CD14-positive monocyte (primary cell): ENCODE data around the gene AFF3. TPM values are rescaled to one million over a fixed set of nuclear protein-coding genes. Genes with fewer than 3 reads are reported as not detected.

Experiments used
- DNase-seq, 3 donors: peaks; one replicate each; pipeline ENCODE4 v3.0.0-alpha.2; 2011 to 2022
- H2AFZ ChIP-seq: 2 replicates; pipeline ENCODE4 v1.6.0; 2012; ENCODE audit warnings: mild to moderate bottlenecking, low read depth, low read length, inconsistent platforms; ENCODE audit not compliant: insufficient read depth, poor library complexity, severe bottlenecking
- H3K27ac ChIP-seq, 2 donors: 1 replicate in 1 of 2; 2 replicates in 1 of 2; pipeline ENCODE4 v1.5.1; 2012 to 2013; ENCODE audit warnings: low read length in 2 of 2, control low read depth in 1 of 2, inconsistent platforms in 1 of 2, low read depth in 1 of 2, mild to moderate bottlenecking in 1 of 2
- H3K27me3 ChIP-seq, 2 donors: one replicate each; pipeline versions ENCODE4 v1.6.0 to v1.6.1; 2011 to 2013; ENCODE audit warnings: low read length in 2 of 2; ENCODE audit not compliant: control insufficient read depth in 2 of 2, insufficient read depth in 2 of 2
- H3K36me3 ChIP-seq, 2 donors: replicated peaks in 1 of 2; 1 replicate in 1 of 2; 2 replicates in 1 of 2; pipeline versions ENCODE4 v1.5.1 to v1.6.1; 2012 to 2013; ENCODE audit warnings: low read length in 2 of 2, control low read depth in 1 of 2, inconsistent platforms in 1 of 2, mild to moderate bottlenecking in 1 of 2; ENCODE audit not compliant: insufficient read depth in 2 of 2, control insufficient read depth in 1 of 2
- H3K4me1 ChIP-seq, 2 donors: 1 replicate in 1 of 2; 2 replicates in 1 of 2; pipeline versions ENCODE4 v1.5.1 to v1.6.1; 2012 to 2013; ENCODE audit warnings: low read length in 2 of 2, control low read depth in 1 of 2, inconsistent platforms in 1 of 2, mild to moderate bottlenecking in 1 of 2, moderate library complexity in 1 of 2; ENCODE audit not compliant: insufficient read depth in 2 of 2, control insufficient read depth in 1 of 2
- H3K4me2 ChIP-seq: replicated peaks from 2 replicates; pipeline ENCODE3; 2012; ENCODE audit warnings: low read length, moderate library complexity, mild to moderate bottlenecking; ENCODE audit not compliant: poor library complexity, severe bottlenecking; ENCODE audit errors: extremely low read depth
- H3K4me3 ChIP-seq, 3 experiments: fragments of 200-600 bp in 1 of 3; sonication (generic) in 1 of 3; replicated peaks in 1 of 3; 1 replicate in 2 of 3; 2 replicates in 1 of 3; pipeline ENCODE4 v1.5.1; 2011 to 2013; ENCODE audit warnings: low read length in 3 of 3, mild to moderate bottlenecking in 3 of 3, control low read depth in 2 of 3, low read depth in 2 of 3, inconsistent platforms in 1 of 3, moderate library complexity in 1 of 3
- H3K79me2 ChIP-seq: 2 replicates; pipeline ENCODE4 v1.6.0; 2012; ENCODE audit warnings: mild to moderate bottlenecking, control low read depth, inconsistent platforms, low read length, moderate library complexity; ENCODE audit not compliant: insufficient read depth
- H3K9ac ChIP-seq: 2 replicates; pipeline ENCODE4 v1.6.0; 2017; ENCODE audit warnings: low read length, mild to moderate bottlenecking; ENCODE audit not compliant: insufficient read depth, poor library complexity, severe bottlenecking
- H3K9me3 ChIP-seq, 2 donors: replicated peaks in 1 of 2; 1 replicate in 1 of 2; 2 replicates in 1 of 2; pipeline versions ENCODE4 v1.5.1 to v1.6.1; 2012 to 2013; ENCODE audit warnings: low read length in 2 of 2, control low read depth in 1 of 2; ENCODE audit not compliant: control insufficient read depth in 1 of 2, insufficient read depth in 1 of 2
- H4K20me1 ChIP-seq: 2 replicates; pipeline ENCODE4 v1.6.0; 2012; ENCODE audit warnings: mild to moderate bottlenecking, low read length, control low read depth, moderate library complexity; ENCODE audit not compliant: insufficient read depth
- H3K27ac Mint-ChIP-seq, 7 donors: one replicate each; pipeline ENCODE4 v1.8.0; 2020; ENCODE audit warnings: mild to moderate bottlenecking in 7 of 7, mixed read lengths in 7 of 7, moderate library complexity in 6 of 7, inconsistent platforms in 2 of 7
- H3K27me3 Mint-ChIP-seq, 3 donors: one replicate each; pipeline ENCODE4 v1.8.0; 2021 to 2022; ENCODE audit warnings: low read depth in 3 of 3, mild to moderate bottlenecking in 3 of 3, mixed read lengths in 3 of 3, moderate library complexity in 3 of 3, inconsistent platforms in 1 of 3
- H3K36me3 Mint-ChIP-seq, 2 donors: one replicate each; pipeline ENCODE4 v1.8.0; 2020; ENCODE audit warnings: mixed read lengths in 2 of 2, inconsistent platforms in 1 of 2, mild to moderate bottlenecking in 1 of 2
- H3K4me1 Mint-ChIP-seq: one replicate; pipeline ENCODE4 v1.8.0; 2020; ENCODE audit warnings: mild to moderate bottlenecking, mixed read lengths
- H3K4me3 Mint-ChIP-seq, 2 donors: one replicate each; pipeline ENCODE4 v1.8.0; 2020; ENCODE audit warnings: mild to moderate bottlenecking in 2 of 2, mixed read lengths in 2 of 2, moderate library complexity in 1 of 2
- H3K9me3 Mint-ChIP-seq, 7 donors: one replicate each; pipeline ENCODE4 v1.8.0; 2020 to 2022; ENCODE audit warnings: mixed read lengths in 7 of 7, mild to moderate bottlenecking in 6 of 7, moderate library complexity in 6 of 7, inconsistent platforms in 2 of 7
- WGBS: methylation state at CpG from one replicate; pipeline ENCODE4 v1.1.5; 2013; ENCODE audit warnings: missing lambda C conversion rate; ENCODE audit not compliant: insufficient coverage; 5-methylcytosine and 5-hydroxymethylcytosine counted together
- intact Hi-C, 2 donors: fragments of 100-400 bp; cut with micrococcal nuclease; formaldehyde crosslinking; loops; one replicate each; pipeline versions ENCODE4 v1.15.0 to v1.15.1; 2023
- polyA plus RNA-seq, 3 donors: library from polyadenylated mRNA; depleted of rRNA in 1 of 3; unstranded in 2 of 3; stranded (reverse) in 1 of 3; fragments of 300-500 nt in 2 of 3; fragments of >200 nt in 1 of 3; fragmentation: Illumina TruSeq in 2 of 3; gene quantifications; 1 replicate in 2 of 3; 2 replicates in 1 of 3; pipeline ENCODE4 v1.2.3, GENCODE V29; 2012 to 2021
- TF ChIP-seq, protein P1 (sequence below): fragments of 200-600 bp; IDR thresholded peaks from one replicate; pipeline ENCODE4 v1.8.0; 2022; ENCODE audit warnings: antibody characterized with exemption, mild to moderate bottlenecking

AFF3 gene
- polyA plus RNA-seq, 3 donors, result 0.17 to 4.1 (median 0.49) TPM

DNA sequence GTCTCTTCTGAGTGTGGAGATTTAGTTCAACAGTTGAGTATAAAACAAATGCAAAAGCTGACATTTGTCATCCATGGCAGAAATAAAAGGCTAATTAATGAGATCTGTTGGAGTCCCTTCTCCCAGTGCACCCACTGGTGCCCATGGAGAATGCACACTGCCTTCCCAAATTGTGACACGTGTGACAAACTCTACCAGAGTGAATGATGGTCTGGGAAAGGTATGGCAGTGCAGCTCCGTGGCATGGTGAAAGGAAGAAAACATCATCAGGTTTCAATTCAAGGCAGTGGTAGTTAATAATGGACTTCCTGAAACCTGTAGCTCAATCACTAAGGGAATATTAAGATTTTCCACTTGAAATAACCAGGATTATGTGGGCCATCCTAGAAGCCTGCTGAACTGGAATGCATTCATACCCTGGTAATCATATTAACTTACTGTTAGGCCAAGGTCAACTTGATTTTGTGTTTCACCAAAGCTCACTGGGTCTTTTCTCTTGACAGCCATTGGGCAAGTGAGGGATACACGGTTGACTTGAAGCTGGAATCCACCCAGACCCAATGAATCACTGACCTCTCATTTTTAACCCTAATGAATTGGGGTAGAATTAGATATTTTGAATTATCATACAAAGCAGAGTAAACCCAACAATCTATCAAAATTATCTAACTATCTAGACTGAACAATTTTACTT, 167.6 kb downstream of the AFF3 start:
- Mint-ChIP-seq H3K27me3 (peaks cover 0 to 2% (median 0%) of the 10 kb centered on the region in 3 donors), H3K27ac (no peak overlapping the region), H3K9me3 (no peaks in the 10 kb centered on the region), H3K36me3 (peaks cover 2 to 14% of the 10 kb centered on the region in 2 donors), H3K4me1 (peaks cover 16% of the 10 kb centered on the region), H3K4me3 (no peak overlapping the region)
- H3K9ac ChIP-seq, result no peak overlapping the region
- TF ChIP-seq, protein P1, sequence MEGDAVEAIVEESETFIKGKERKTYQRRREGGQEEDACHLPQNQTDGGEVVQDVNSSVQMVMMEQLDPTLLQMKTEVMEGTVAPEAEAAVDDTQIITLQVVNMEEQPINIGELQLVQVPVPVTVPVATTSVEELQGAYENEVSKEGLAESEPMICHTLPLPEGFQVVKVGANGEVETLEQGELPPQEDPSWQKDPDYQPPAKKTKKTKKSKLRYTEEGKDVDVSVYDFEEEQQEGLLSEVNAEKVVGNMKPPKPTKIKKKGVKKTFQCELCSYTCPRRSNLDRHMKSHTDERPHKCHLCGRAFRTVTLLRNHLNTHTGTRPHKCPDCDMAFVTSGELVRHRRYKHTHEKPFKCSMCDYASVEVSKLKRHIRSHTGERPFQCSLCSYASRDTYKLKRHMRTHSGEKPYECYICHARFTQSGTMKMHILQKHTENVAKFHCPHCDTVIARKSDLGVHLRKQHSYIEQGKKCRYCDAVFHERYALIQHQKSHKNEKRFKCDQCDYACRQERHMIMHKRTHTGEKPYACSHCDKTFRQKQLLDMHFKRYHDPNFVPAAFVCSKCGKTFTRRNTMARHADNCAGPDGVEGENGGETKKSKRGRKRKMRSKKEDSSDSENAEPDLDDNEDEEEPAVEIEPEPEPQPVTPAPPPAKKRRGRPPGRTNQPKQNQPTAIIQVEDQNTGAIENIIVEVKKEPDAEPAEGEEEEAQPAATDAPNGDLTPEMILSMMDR, result no peak
- no peak overlapping the region for H3K4me3 ChIP-seq
- H3K27me3 ChIP-seq, result no peaks in the 10 kb centered on the region
- intact Hi-C loops, result no loop called here
- WGBS, result no CpG with 5 or more reads among the region's 3 CpGs
- H4K20me1 ChIP-seq, result no peaks in the 10 kb centered on the region
- H3K4me2 ChIP-seq, result no peak overlapping the region
- no peaks in the 10 kb centered on the region for H3K9me3 ChIP-seq
- H2AFZ ChIP-seq, result no peak overlapping the region
- H3K36me3 ChIP-seq, result no peaks in the 10 kb centered on the region
- no peaks in the 10 kb centered on the region for H3K79me2 ChIP-seq
- no peak overlapping the region for H3K27ac ChIP-seq
- DNase-seq, result no peak
- H3K4me1 ChIP-seq, result peaks cover 10 to 14% of the 10 kb centered on the region in 2 donors

DNA sequence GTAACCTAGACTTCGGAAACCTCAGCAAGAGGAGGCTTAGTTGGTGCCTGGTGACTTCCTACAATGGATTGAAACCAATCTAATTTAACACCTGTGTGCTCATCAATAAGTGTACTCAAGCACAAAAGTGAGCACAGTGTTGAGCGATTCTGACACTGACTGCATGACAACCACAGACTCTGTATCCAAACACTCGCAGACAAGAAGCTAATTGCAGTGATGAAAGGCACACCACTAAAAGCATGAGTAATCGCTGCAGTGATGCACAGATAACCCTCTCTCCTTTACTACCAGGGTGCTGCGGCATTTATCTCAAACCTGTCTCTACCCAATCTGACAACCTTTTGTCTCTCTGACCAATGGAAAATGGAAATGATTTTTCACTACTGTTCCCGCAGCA, 168.1 kb downstream of the AFF3 start:
- Histone ChIP-seq H3K4me1 (peaks cover 10 to 14% of the 10 kb centered on the region in 2 donors), H3K79me2 (no peaks in the 10 kb centered on the region), H3K9ac (no peak overlapping the region), H3K27me3 (no peaks in the 10 kb centered on the region), H4K20me1 (no peaks in the 10 kb centered on the region), H3K9me3 (no peaks in the 10 kb centered on the region), H3K4me2 (no peak overlapping the region), H3K4me3 (no peak overlapping the region), H3K36me3 (no peaks in the 10 kb centered on the region), H2AFZ (no peak overlapping the region), H3K27ac (no peak overlapping the region)
- WGBS, result 90% methylated on average over 2 of the region's 6 CpGs
- no peak for DNase-seq
- Mint-ChIP-seq H3K4me3 (no peak overlapping the region), H3K27me3 (peaks cover 0 to 2% (median 0%) of the 10 kb centered on the region in 3 donors), H3K9me3 (no peaks in the 10 kb centered on the region), H3K27ac (no peak overlapping the region), H3K4me1 (peaks cover 17% of the 10 kb centered on the region), H3K36me3 (peaks cover 2 to 12% of the 10 kb centered on the region in 2 donors)
- intact Hi-C loops, result no loop called here
- TF ChIP-seq, protein P1, result no peak
